ENCODE measurements around the gene HYCC1.

DNA sequence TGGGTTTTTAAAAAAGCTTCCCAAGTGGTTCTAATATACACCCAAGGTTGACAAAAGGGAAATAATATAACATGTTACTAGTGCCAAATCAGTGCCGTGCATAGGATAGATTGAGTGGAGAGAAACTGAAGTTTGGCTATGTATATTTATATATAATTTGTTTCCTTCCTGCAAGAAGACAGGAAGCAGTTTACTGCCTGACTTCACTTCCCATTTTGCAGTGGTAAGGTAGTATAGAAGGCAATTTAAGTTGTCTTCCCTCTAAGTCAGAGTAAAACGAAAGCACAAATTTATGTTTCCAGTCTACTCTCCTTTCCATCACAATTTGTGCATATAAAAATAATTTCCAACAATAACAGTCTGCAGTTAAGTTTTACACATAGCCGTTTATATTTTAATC is 3.4 kb upstream of the HYCC1 start:
- TF ChIP-seq, protein P1, sequence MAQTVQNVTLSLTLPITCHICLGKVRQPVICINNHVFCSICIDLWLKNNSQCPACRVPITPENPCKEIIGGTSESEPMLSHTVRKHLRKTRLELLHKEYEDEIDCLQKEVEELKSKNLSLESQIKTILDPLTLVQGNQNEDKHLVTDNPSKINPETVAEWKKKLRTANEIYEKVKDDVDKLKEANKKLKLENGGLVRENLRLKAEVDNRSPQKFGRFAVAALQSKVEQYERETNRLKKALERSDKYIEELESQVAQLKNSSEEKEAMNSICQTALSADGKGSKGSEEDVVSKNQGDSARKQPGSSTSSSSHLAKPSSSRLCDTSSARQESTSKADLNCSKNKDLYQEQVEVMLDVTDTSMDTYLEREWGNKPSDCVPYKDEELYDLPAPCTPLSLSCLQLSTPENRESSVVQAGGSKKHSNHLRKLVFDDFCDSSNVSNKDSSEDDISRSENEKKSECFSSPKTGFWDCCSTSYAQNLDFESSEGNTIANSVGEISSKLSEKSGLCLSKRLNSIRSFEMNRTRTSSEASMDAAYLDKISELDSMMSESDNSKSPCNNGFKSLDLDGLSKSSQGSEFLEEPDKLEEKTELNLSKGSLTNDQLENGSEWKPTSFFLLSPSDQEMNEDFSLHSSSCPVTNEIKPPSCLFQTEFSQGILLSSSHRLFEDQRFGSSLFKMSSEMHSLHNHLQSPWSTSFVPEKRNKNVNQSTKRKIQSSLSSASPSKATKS (CRISPR knock-in tag; IDR thresholded peaks at IDR 0.05) = no peak
- TF ChIP-seq IRF2 (CRISPR knock-in tag; IDR thresholded peaks at IDR 0.05) (no peak), CTCF (IDR thresholded peaks at IDR 0.05 in 2 of 3, conservative IDR thresholded peaks at IDR 0.05 in 1 of 3; ENCODE audit: insufficient read depth in 2 of 3, low read depth in 1 of 3, low read length in 3 of 3) (no peak), KLF13 (tag; IDR thresholded peaks at IDR 0.05; ENCODE audit: borderline replicate concordance, low read depth) (no peak), ESRRA (IDR thresholded peaks at IDR 0.05; ENCODE audit: borderline replicate concordance, low read depth) (no peak)
- TF ChIP-seq, protein P2, sequence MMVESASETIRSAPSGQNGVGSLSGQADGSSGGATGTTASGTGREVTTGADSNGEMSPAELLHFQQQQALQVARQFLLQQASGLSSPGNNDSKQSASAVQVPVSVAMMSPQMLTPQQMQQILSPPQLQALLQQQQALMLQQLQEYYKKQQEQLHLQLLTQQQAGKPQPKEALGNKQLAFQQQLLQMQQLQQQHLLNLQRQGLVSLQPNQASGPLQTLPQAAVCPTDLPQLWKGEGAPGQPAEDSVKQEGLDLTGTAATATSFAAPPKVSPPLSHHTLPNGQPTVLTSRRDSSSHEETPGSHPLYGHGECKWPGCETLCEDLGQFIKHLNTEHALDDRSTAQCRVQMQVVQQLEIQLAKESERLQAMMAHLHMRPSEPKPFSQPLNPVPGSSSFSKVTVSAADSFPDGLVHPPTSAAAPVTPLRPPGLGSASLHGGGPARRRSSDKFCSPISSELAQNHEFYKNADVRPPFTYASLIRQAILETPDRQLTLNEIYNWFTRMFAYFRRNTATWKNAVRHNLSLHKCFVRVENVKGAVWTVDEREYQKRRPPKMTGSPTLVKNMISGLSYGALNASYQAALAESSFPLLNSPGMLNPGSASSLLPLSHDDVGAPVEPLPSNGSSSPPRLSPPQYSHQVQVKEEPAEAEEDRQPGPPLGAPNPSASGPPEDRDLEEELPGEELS (CRISPR knock-in tag; IDR thresholded peaks at IDR 0.05; ENCODE audit: borderline replicate concordance) = no peak

Measured in K562 (cell line).